ENCODE measurements around the gene SMS. TPM values are rescaled to one million over a fixed set of nuclear protein-coding genes. Genes with fewer than 3 reads are reported as not detected.

Gene SMS
- total RNA-seq, 1 experiment from 2014 or later = 172 TPM

DNA sequence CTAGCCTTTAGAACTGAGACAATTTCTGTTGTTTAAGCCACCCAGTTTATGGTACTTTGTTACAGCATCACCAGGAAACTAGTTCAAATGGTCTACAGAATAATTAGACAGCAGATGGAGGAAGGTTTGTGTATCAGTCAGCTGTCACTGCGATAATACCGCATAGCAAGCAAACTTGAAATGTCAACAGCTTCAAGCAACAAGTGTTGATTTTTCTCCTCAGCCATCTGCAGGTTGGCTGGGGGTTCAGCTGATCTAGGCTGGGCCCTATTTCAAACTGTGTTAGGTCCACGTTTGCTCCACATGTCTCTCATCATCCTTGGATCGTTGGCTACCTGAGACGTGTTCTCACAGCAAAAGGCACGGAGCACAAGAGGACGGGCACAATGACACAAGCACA, 72.4 kb downstream of the SMS start:
- no peaks in the 10 kb centered on the region for H3K9me3 ChIP-seq (ENCODE audit: control insufficient read depth, insufficient read depth, low read depth, low read length)
- CTCF ChIA-PET = no interaction called here
- ATAC-seq = no peak

DNA sequence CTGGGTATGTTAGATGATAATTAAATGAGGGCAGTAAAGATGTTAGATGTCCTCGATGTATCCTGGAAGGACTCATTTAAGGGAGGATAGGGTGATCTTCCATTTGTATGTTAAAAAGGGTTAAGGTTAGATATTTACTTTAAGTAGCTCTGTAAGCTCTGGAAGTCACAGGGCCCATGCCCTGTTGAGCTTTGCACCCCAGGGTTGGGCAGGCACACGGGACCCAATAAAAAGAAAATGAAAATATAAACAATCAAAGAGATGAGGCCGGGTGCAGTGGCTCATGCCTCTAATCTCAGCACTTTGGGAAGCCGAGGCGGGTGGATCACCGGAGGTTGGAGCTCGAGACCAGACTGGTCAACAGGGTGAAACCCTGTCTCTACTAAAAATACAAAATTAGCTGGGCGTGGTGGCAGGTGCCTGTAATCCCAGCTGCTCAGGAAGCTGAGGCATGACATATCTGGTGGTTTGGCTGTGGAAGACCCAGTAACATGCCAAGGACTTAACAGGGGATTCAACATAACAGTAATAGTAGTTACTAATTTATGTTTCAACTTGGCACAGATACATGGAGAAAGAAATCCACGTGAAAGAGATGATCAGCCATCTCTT, 74.7 kb downstream of the SMS start:
- no peak overlapping the region for H3K4me3 ChIP-seq (ENCODE audit: low read depth in 2 of 2, low read length in 2 of 2)
- no peak overlapping the region for H3K27ac ChIP-seq (ENCODE audit: low read length)
- H3K4me1 ChIP-seq (ENCODE audit: control insufficient read depth, insufficient read depth, low read length) = no peaks in the 10 kb centered on the region
- no peak for ATAC-seq
- no peaks in the 10 kb centered on the region for H3K27me3 ChIP-seq (ENCODE audit: control insufficient read depth, insufficient read depth, low read length)
- no peak for DNase-seq (ENCODE audit: low read depth, low spot score)
- POLR2A ChIA-PET = no interaction called here
- H3K36me3 ChIP-seq (ENCODE audit: control insufficient read depth, insufficient read depth, low read length) = no peaks in the 10 kb centered on the region
- no TSS peak for BruUV-seq (replicated peaks)
- H3K9me3 ChIP-seq (ENCODE audit: control insufficient read depth, insufficient read depth, low read depth, low read length) = no peaks in the 10 kb centered on the region
- in situ Hi-C loops (cut with HindIII; ENCODE audit: low pct_unique_long_range_greater_than_20kb, low sequenced_read_pairs) = no loop called here
- no peak for TF ChIP-seq TCF7L2 (IDR thresholded peaks at IDR 0.05; ENCODE audit: low read depth, low read length)
- TF ChIP-seq, protein P1, sequence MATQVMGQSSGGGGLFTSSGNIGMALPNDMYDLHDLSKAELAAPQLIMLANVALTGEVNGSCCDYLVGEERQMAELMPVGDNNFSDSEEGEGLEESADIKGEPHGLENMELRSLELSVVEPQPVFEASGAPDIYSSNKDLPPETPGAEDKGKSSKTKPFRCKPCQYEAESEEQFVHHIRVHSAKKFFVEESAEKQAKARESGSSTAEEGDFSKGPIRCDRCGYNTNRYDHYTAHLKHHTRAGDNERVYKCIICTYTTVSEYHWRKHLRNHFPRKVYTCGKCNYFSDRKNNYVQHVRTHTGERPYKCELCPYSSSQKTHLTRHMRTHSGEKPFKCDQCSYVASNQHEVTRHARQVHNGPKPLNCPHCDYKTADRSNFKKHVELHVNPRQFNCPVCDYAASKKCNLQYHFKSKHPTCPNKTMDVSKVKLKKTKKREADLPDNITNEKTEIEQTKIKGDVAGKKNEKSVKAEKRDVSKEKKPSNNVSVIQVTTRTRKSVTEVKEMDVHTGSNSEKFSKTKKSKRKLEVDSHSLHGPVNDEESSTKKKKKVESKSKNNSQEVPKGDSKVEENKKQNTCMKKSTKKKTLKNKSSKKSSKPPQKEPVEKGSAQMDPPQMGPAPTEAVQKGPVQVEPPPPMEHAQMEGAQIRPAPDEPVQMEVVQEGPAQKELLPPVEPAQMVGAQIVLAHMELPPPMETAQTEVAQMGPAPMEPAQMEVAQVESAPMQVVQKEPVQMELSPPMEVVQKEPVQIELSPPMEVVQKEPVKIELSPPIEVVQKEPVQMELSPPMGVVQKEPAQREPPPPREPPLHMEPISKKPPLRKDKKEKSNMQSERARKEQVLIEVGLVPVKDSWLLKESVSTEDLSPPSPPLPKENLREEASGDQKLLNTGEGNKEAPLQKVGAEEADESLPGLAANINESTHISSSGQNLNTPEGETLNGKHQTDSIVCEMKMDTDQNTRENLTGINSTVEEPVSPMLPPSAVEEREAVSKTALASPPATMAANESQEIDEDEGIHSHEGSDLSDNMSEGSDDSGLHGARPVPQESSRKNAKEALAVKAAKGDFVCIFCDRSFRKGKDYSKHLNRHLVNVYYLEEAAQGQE (IDR thresholded peaks at IDR 0.05; ENCODE audit: insufficient read depth in 1 of 2, low read depth in 2 of 2, low read length in 1 of 2) = no peak
- no peak for TF ChIP-seq SIN3A (IDR thresholded peaks at IDR 0.05; ENCODE audit: borderline replicate concordance, insufficient read depth, low read depth, low read length)
- intact Hi-C loops (cut with micrococcal nuclease; ENCODE audit: unreplicated experiment) = no loop called here
- CTCF ChIA-PET = interaction anchor here (0.6 kb wide), 1 partner anchor 121 kb away, joined by 4 read pairs; no protein-coding TSS in a partner anchor

More for the DNA sequence above, 72.4 kb downstream of the SMS start:
- TF ChIP-seq, protein P1 (IDR thresholded peaks at IDR 0.05; ENCODE audit: insufficient read depth in 1 of 2, low read depth in 2 of 2, low read length in 1 of 2) = no peak
- no peak for TF ChIP-seq TCF7L2 (IDR thresholded peaks at IDR 0.05; ENCODE audit: low read depth, low read length)
- TF ChIP-seq, protein P2, sequence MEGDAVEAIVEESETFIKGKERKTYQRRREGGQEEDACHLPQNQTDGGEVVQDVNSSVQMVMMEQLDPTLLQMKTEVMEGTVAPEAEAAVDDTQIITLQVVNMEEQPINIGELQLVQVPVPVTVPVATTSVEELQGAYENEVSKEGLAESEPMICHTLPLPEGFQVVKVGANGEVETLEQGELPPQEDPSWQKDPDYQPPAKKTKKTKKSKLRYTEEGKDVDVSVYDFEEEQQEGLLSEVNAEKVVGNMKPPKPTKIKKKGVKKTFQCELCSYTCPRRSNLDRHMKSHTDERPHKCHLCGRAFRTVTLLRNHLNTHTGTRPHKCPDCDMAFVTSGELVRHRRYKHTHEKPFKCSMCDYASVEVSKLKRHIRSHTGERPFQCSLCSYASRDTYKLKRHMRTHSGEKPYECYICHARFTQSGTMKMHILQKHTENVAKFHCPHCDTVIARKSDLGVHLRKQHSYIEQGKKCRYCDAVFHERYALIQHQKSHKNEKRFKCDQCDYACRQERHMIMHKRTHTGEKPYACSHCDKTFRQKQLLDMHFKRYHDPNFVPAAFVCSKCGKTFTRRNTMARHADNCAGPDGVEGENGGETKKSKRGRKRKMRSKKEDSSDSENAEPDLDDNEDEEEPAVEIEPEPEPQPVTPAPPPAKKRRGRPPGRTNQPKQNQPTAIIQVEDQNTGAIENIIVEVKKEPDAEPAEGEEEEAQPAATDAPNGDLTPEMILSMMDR (IDR thresholded peaks at IDR 0.05) = no peak
- TF ChIP-seq SIN3A (IDR thresholded peaks at IDR 0.05; ENCODE audit: borderline replicate concordance, insufficient read depth, low read depth, low read length) = no peak
- TF ChIP-seq POLR2AphosphoS5 (IDR thresholded peaks at IDR 0.05; ENCODE audit: low read depth, low read length) = no peak
- intact Hi-C loops (cut with micrococcal nuclease; ENCODE audit: unreplicated experiment) (no loop called here), in situ Hi-C loops (cut with HindIII; ENCODE audit: low pct_unique_long_range_greater_than_20kb, low sequenced_read_pairs) (no loop called here)
- Histone ChIP-seq H3K4me3 (ENCODE audit: low read depth in 2 of 2, low read length in 2 of 2) (no peak overlapping the region), H3K36me3 (ENCODE audit: control insufficient read depth, insufficient read depth, low read length) (no peaks in the 10 kb centered on the region), H3K27me3 (ENCODE audit: control insufficient read depth, insufficient read depth, low read length) (no peaks in the 10 kb centered on the region), H3K4me1 (ENCODE audit: control insufficient read depth, insufficient read depth, low read length) (no peaks in the 10 kb centered on the region), H3K27ac (ENCODE audit: low read length) (no peak overlapping the region)
- no TSS peak for BruUV-seq (replicated peaks)
- DNase-seq (ENCODE audit: low read depth, low spot score) = no peak
- POLR2A ChIA-PET = no interaction called here
